Ovary (tissue), 9 donors: ENCODE data around the gene RALGAPB. TPM values are rescaled to one million over a fixed set of nuclear protein-coding genes. Genes with fewer than 3 reads are reported as not detected.

Source experiments
- DNase-seq, 5 donors: peaks; one replicate each; pipeline ENCODE4 v3.0.0-alpha.2; 2019 to 2020
- H3K27ac ChIP-seq, 2 donors: fragments of 200-600 bp; one replicate each; pipeline versions ENCODE4 v1.5.1 to v1.8.0; 2019 to 2022
- H3K27me3 ChIP-seq: fragments of 200-600 bp; one replicate; pipeline ENCODE4 v1.8.0; 2022
- H3K36me3 ChIP-seq: fragments of 200-600 bp; sonication (generic); one replicate; pipeline ENCODE4 v1.5.1; 2019
- H3K4me1 ChIP-seq: one replicate; pipeline ENCODE4 v1.8.1; 2013; ENCODE audit warnings: mild to moderate bottlenecking, moderate library complexity; ENCODE audit not compliant: insufficient read depth
- H3K4me3 ChIP-seq: fragments of 200-600 bp; sonication (generic); one replicate; pipeline ENCODE4 v1.5.1; 2017
- H3K9me3 ChIP-seq, 2 donors: fragments of 200-600 bp in 1 of 2; sonication (generic) in 1 of 2; one replicate each; pipeline versions ENCODE4 v1.5.1 to v1.8.1; 2013 to 2019; ENCODE audit warnings: mild to moderate bottlenecking in 1 of 2, moderate library complexity in 1 of 2
- CTCF ChIP-seq, 3 donors: fragments of 450-650 bp in 2 of 3; fragments of 200-600 bp in 1 of 3; IDR thresholded peaks; one replicate each; pipeline versions ENCODE4 v1.5.1 to v1.8.0; 2016 to 2022; ENCODE audit warnings: antibody characterized with exemption in 3 of 3, mild to moderate bottlenecking in 1 of 3
- EP300 ChIP-seq: sonication (generic); formaldehyde crosslinking; IDR thresholded peaks from one replicate; pipeline ENCODE4 v1.6.1; 2017; ENCODE audit warnings: antibody characterized with exemption
- POLR2A ChIP-seq: fragments of 450-650 bp; IDR thresholded peaks from one replicate; pipeline ENCODE4 v1.6.1; 2017; ENCODE audit warnings: antibody characterized with exemption, mild to moderate bottlenecking, moderate library complexity
- WGBS, 3 donors: extraction: QIAGEN DNeasy Blood & Tissue Kit in 1 of 3; methylation state at CpG; one replicate each; pipeline versions ENCODE4 v1.1.5 to v1.1.7; 2013 to 2017; 5-methylcytosine and 5-hydroxymethylcytosine counted together
- intact Hi-C, 4 donors: fragments of 100-400 bp; cut with DNase I; formaldehyde crosslinking; loops; one replicate each; pipeline versions ENCODE4 v1.11.0 to v1.15.1; 2022 to 2023
- polyA plus RNA-seq, 2 donors: library from polyadenylated mRNA; stranded (reverse); fragments of 200-250 nt in 1 of 2; fragments of 350-450 nt in 1 of 2; fragmentation: Illumina TruSeq in 1 of 2; extraction: RNeasy Lipid Tissue Mini Kit (QIAGEN cat#74804) in 1 of 2; gene quantifications; one replicate each; pipeline ENCODE4 v1.2.3, GENCODE V29; 2013 to 2014
- total RNA-seq, 7 donors: library from RNA; depleted of rRNA in 2 of 7; stranded (reverse); fragments of >200 nt in 2 of 7; fragmentation: NEBNext Ultra II Directional in 3 of 7; extraction: Animal tissue kit (Norgen Biotek cat#: 25700) in 3 of 7; gene quantifications; one replicate each; pipeline versions ENCODE4 v1.1.0 to v1.2.4, GENCODE V29; 2016 to 2023
- donor health status: DM: no; HTN: no; CAD: no; lungs with moderate emphysema.
- donor health status: DM: no; HTN: no; CAD: no.
- donor health status: Bipolar disorder and iron deficiency.
- donor health status: DM: yes; HTN: yes; CAD: no.
- donor health status: DM: no; HTN: no; CAD: no.
- donor health status: DM: yes; HTN: yes; CAD: no.

RALGAPB gene
- total and polyA plus RNA-seq, 9 donors = 10.4 to 41.3 (median 30.0) TPM

DNA sequence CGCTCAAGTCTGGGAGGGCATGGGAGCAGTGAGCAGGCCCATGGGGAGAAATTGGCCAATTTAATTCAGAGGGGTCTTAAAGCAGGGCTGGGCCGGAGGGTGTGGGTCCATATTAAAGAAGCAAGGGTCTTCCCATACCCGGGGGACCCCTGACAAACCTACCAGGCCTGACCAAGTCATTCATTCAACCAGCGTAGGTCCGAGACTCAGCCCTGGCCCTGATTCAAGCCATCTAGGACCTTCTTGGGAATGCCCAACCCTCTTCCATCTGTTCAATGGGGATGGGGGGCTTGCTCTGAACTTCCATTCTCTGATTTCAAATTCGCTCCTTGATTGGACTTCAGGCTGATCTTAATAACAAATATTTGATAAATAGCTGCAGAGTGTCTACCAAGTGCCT is 115.7 kb downstream of the RALGAPB start:
- no peaks in the 10 kb centered on the region for H3K27me3 ChIP-seq
- no peaks in the 10 kb centered on the region for H3K9me3 ChIP-seq
- H3K4me1 ChIP-seq = no peaks in the 10 kb centered on the region
- H3K36me3 ChIP-seq = no peaks in the 10 kb centered on the region
- DNase-seq = no peak
- 87 to 91% (median 87%) methylated on average over 6 of the region's 6 CpGs for WGBS, 3 donors
- no peak overlapping the region for H3K4me3 ChIP-seq
- no peak overlapping the region for H3K27ac ChIP-seq
- TF ChIP-seq CTCF (IDR thresholded peaks at IDR 0.05) (no peak), EP300 (no peak), POLR2A (no peak)
- intact Hi-C loops = no loop called here

GRCh38 chr20:38589351-38589750 is 116.7 kb downstream of the RALGAPB start:
- WGBS, 3 donors = 71 to 82% (median 74%) methylated on average over 4 of the region's 4 CpGs
- no peaks in the 10 kb centered on the region for H3K9me3 ChIP-seq
- H3K27me3 ChIP-seq = no peaks in the 10 kb centered on the region
- TF ChIP-seq CTCF (IDR thresholded peaks at IDR 0.05) = no peak
- TF ChIP-seq EP300 = no peak
- TF ChIP-seq POLR2A = no peak
- H3K36me3 ChIP-seq = no peaks in the 10 kb centered on the region
- intact Hi-C loops = no loop called here
- H3K4me3 ChIP-seq = no peak overlapping the region
- H3K27ac ChIP-seq = no peak overlapping the region
- no peaks in the 10 kb centered on the region for H3K4me1 ChIP-seq
- DNase-seq = no peak

GRCh38 chr20:38589967-38590675 is 117.5 kb downstream of the RALGAPB start:
- WGBS, 3 donors = 67 to 75% (median 71%) methylated on average over 3 of the region's 3 CpGs
- Histone ChIP-seq H3K27me3 (no peaks in the 10 kb centered on the region), H3K4me1 (no peaks in the 10 kb centered on the region), H3K27ac (no peak overlapping the region), H3K9me3 (no peaks in the 10 kb centered on the region), H3K4me3 (no peak overlapping the region), H3K36me3 (no peaks in the 10 kb centered on the region)
- TF ChIP-seq CTCF (IDR thresholded peaks at IDR 0.05) = no peak
- no peak for TF ChIP-seq EP300
- no peak for TF ChIP-seq POLR2A
- intact Hi-C loops = no loop called here
- DNase-seq = no peak

GRCh38 chr20:38590676-38591473 is 118.2 kb downstream of the RALGAPB start:
- TF ChIP-seq CTCF (IDR thresholded peaks at IDR 0.05) (no peak), POLR2A (no peak), EP300 (no peak)
- no peak overlapping the region for H3K27ac ChIP-seq
- H3K36me3 ChIP-seq = no peaks in the 10 kb centered on the region
- 70 to 72% (median 72%) methylated on average over 18 of the region's 18 CpGs for WGBS, 3 donors
- no peak overlapping the region for H3K4me3 ChIP-seq
- no peaks in the 10 kb centered on the region for H3K27me3 ChIP-seq
- no peaks in the 10 kb centered on the region for H3K4me1 ChIP-seq
- intact Hi-C loops = no loop called here
- no peak for DNase-seq
- H3K9me3 ChIP-seq = no peaks in the 10 kb centered on the region
